Measurements from ENCODE around the gene SERPINH1. TPM values are rescaled to one million over a fixed set of nuclear protein-coding genes. Genes with fewer than 3 reads are reported as not detected.

SERPINH1 gene
- polyA plus RNA-seq, 1 donor, result 261 TPM

GRCh38 chr11:75531325-75531724 lies 30.7 kb upstream of the SERPINH1 start:
- DNase-seq, result no peak

DNA sequence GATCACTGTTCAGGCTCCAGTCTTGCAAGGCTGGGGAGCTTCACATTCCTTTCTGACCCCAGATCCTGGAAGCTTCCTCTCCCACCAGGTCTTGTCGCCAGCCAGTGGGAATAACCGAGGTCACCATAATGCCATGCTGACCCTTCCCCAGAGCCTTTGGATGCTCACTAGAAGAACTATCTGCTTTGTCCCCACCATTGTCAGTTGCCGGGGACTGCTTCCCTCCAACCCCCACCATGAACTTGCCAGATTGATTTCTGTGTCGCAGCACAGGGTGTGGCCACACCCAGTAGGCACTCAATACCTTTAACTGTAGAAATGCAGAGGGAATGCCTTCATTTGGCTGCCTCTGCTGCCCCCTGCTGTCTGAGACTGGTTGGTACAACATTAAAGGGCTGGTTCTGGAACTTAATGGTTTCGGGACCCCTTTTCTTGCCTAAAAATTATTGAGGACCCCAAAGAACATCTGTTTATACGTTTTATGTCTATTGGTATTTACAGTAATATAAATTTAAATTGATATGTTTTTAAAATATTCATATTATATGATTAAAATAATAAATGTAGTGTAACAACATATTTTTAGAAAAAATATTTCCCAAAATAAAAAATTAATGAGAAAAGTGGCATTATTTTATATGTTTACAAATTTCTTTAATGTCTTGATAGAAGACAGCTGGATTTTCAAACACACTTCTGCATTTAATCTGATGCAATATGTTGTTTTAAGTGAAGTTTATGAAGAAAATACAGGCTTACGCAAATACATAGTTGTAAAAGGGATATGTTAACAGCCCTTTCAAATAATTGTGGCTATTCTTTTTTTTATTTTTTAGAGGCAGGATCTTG lies 29.6 kb upstream of the SERPINH1 start:
- peak; percentile 70 for DNase-seq

- DNase-seq, result no peak
These were observed 28.2 kb upstream of the SERPINH1 start for GRCh38 chr11:75533896-75534258.

DNA sequence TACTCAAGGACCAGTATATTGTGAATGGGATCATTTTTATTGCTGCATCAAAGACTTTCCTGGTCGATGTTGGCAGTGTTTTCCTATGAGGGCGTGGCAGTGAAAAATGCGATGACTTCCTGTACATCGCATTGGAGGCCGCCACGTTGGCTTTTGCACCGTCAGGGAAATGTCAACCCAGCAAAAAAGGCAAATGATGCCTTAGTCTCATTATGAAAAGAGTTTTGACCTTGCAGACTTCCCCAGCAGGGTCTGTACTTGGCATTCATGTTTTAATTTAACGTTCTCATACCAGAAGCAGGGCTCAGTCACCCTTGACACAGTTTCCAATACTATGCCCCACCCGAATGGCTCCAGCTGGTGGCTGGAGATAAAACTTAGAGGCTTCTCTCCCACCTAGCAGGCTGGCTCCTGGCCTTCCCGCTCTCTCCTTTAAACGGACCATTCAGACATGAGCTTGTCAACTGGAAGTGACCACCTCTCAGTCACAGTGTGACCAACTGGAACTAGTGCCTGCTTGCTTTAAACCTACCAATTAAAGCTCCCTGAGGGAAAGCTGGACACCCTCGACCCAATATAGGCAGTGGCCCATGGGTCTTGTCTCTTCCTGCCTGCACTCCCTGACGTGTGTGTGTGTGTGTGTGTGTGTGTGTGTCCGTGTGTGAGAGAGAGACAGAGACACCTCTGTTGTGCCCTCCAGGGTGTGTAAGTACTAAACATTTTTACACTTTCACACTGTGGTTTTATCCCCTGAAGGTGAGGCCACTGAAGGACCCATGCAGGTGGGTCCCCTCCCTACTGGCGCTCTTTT lies 27.6 kb upstream of the SERPINH1 start:
- DNase-seq, result no peak

- no peak for DNase-seq
These were observed 27.0 kb upstream of the SERPINH1 start for GRCh38 chr11:75535071-75535470.

DNA sequence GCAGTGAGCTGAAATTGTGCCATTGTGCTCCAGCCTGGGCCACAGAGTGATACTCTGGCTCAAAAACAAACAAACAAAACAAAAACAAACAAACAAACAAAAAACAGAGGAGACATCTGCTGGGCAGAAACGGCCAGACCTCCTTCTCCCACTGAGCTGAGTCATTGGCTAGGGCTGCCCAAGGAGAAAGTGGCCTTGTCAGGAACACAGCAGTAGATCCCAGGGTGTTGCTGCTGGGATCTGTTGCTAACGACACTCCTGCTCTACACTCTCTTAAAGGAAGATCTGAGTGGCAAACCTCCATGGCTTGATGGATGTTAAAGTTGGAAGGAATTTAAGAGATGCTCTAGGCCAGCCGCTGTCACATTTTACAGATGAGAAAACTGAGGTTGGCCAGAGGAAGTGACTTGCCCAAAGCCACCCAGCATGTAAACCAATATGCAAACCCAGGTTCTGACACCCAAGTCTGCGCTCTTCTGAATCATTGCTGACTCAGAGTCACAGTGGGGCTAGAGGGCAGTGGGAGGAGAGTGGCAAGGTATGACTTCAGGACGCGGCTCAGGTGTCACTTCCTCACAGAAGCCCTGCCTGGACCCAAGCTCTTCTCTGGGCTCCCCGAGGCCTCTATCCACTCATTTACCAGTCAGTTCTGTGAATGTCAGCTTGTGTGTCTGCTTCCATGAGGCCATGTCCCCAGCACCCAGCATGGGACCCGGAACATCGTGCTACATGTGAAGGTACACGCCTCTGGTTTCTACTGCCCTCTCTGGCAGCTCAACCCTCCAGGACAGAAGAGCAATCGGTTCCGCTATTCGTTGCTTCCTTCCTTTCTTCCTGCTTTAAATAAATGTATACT lies 25.0 kb upstream of the SERPINH1 start:
- no peak for DNase-seq

DNA sequence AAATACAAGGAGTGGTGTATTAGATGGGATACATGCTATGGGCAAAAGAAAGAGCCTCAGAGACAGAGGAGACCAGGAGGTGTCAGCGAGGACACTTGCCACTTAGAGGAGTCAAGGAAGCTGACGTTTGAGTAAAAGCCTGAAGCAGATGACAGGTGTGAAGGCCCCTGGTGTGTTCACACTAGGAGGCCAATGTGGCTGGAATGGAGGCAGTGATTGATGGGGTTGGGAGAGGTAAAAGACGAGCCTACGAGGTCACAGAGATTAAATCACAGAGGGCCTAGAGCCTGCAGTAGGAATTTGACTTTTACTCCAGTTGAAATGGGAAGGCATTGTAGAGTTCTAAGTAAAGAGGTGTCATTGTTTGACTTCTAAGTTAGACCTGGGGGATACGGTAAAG lies 24.3 kb upstream of the SERPINH1 start:
- DNase-seq, result no peak

DNA sequence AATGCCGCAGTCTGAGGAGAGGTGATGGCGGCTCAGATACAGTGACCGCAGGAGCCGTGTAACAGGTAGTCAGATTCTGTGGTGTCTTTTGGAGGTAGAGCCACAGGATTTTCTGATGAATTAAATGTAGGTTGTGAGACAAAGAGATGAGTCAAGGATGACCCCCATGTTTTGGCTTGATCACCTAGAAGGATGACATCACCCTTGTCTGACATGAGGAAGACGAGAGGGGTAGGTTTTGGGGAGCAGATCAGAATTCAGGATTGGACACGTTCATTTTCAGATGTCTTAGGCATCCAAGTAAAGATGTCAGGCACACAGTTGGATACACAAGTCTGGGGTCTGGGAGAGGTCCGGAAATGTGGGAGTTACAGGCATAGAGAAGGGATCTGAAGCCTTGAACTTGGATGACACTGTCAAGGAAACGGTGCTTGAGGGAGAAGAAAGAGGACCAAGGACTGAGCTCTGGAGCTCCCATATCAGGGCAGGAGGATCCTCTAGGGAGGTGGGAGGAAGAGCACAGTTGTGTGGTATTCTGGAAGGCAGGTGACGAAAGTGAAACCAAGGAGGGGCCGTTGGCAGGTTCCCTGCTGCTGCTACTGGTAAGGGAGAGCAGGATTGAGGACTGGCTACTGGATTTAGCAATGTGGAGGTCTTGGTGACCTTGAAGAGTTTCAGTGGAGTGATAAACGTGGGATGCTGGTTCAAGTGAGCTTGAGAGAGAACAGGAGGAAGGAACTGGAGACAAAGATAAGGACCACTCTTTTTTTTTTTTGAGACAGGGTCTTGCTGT lies 23.7 kb upstream of the SERPINH1 start:
- no peak for DNase-seq

DNA sequence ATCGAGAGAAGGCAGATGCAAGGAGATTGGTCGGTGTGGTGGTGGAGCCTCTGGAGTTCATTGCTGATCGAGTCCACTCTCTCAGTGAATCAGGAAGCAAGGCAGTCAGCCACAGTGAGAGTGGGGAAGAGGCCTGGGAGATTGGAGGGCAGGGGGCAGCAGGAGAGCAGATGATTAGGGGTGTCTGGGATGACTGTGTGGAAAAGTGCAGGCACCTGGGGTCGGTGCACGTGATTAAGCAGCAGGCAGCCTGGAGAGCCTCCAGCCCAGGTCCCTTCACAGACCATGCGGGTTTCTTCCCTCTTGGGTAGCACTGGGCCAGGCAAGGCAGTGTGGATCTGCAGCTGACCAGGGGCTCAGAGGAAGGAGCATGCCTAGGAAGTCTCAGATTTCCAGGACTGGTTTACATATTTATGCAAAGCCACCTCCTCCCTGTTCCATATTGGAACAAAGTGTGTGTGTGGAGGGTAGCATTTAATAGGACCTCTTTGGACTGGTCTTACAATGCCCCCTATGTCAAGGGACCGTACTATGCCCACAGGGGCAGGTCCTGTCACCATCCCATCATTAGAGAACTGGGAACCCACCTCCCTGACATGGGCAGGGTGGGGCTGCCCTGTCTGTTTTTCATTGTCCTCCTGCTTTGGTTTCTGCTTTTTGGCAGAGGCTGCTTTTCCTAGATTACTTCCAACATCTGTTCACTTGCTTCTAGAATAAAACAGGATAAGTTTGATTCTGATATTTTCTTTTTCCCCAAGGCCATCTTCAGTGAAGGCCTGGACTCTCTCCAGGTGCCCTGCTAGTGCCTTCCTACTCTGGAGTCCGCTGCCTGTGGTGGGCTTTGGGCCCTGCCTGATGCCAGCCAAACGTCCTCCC lies 22.4 kb upstream of the SERPINH1 start:
- DNase-seq, result no peak

DNA sequence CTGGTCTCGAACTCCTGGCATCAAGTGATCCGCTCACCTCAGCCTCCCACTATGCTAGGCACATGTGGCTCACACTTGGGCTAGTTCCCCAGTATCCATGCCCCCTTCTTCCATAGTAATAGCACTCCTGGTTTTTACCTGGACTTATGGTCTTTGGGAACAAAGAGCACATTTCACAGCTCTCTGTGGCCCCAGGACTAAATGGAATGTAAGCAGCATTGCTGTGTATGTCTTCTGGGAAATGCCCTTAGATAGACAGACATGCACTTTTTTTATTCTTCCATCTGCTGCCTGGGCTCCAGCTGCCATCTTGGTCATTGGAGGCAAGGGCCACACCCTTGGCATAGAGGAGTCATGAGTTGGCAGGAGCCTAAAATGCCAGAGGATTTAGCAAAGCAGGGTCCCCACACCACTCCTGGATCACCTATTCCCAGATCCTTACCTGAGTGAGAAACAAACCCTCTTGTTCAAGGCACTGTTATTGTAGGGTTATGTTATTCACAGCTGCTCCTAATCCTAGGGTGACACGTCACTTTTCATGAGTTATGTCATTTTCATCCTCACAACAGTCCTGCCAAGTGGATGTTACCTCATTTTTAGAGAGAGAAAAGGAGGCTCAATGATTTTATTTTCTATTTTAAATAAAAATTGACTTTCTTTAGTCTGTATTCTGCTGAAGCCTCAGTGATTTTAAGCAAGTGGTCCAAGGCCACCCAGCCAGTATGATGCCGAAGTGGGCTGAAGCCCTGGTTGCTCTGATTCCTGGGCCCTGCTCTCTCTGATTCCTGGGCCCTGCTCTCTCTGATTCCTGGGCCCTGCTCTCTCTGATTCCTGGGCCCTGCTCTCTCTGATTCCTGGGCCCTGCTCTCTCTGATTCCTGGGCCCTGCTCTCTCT lies 20.6 kb upstream of the SERPINH1 start:
- no peak for DNase-seq

- DNase-seq, result no peak
These were observed 20.0 kb upstream of the SERPINH1 start for GRCh38 chr11:75542088-75542438.

DNA sequence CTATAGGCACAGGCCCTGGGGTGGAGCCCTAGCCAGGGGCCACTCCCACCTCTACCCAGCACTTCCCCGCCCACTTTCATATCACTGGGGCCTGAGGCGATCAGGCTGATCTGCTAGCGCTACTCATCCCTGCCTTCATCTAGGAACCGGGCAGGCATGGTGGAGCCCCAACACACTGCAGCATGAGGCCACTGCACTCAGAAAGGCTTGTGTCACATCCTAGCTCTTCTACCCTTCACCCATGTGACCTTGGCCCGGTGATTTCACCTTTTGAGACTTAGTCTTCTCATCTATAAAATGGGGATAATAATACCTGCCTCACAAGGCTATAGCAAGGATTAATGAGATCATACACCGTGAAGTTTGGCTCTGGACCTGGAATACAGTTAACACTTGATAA lies 18.2 kb upstream of the SERPINH1 start:
- no peak for DNase-seq

GRCh38 chr11:75547177-75547576 lies 14.9 kb upstream of the SERPINH1 start:
- no peak for DNase-seq

- peak; percentile 77 for DNase-seq
These were observed 14.4 kb upstream of the SERPINH1 start for GRCh38 chr11:75547617-75548058.

- no peak for DNase-seq
These were observed 13.3 kb upstream of the SERPINH1 start for GRCh38 chr11:75548595-75549272.

GRCh38 chr11:75549370-75549958 lies 12.6 kb upstream of the SERPINH1 start:
- DNase-seq, result no peak

DNA sequence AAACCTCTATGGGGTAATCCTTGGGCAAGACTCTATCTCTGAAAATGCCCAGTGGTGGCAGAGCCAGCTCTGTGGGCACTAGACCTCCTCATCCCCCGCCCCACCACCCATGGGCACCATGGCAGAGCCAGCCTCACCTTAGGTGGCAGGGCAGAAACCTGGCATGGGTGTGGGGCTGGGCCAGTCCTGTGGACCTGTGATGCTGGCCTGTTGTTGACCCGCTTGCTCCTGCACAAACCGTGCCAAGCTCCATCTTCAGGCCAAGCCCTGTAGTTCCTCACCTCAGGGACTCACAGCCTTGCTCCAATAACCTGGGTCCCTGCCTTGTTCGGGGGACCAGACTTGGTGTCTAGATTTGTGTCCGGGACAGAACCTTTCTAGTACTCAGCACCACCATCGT lies 8.9 kb upstream of the SERPINH1 start:
- DNase-seq, result no peak

DNA sequence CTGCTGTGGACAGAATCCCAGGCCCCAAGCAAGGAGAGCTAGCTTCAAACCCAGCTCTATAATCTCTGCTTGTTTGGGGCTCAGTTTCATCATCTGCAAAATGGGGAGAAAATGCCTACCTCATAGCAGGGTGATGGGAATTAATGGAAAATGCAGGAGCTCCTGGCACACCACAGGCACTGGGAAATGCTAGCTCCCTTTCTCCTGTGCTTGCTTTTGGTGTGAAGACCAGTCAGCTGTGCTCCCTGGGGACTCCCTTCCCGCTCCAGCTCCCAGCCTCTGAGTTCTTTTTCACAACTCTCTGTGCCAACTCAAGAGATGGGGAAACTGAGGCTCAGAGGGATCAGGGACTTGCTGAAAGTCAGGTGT lies 8.2 kb upstream of the SERPINH1 start:
- no peak for DNase-seq
